ENCODE data around the gene OTUB1. TPM values are rescaled to one million over a fixed set of nuclear protein-coding genes. Genes with fewer than 3 reads are reported as not detected.
"Not testable (repeated sequence)": the region's sequence is repeated elsewhere in the genome, so short reads cannot be mapped to it uniquely, and the experiment has no call there.

Gene OTUB1
- total RNA-seq, 1 donor = 34.4 TPM

GRCh38 chr11:63969461-63969860 is 16.8 kb upstream of the OTUB1 start:
- no peaks in the 10 kb centered on the region for H3K36me3 ChIP-seq (ENCODE audit: insufficient read depth, low read length)
- H2AFZ ChIP-seq (ENCODE audit: low read length) = no peak overlapping the region
- H3K27me3 ChIP-seq (ENCODE audit: insufficient read depth, low read length) = no peaks in the 10 kb centered on the region
- no peak for TF ChIP-seq CTCF (IDR thresholded peaks at IDR 0.05; ENCODE audit: extremely low read depth, low read depth, low read length)
- no peaks in the 10 kb centered on the region for H3K9me3 ChIP-seq (ENCODE audit: low read depth, low read length)
- H4K20me1 ChIP-seq (ENCODE audit: insufficient read depth, low read length) = no peaks in the 10 kb centered on the region
- no peak for DNase-seq (ENCODE audit: insufficient read length, low spot score, missing footprints)
- no peak overlapping the region for H3K4me2 ChIP-seq (ENCODE audit: insufficient read depth, low read length)
- H3K4me1 ChIP-seq (ENCODE audit: insufficient read depth, low read length) = no peaks in the 10 kb centered on the region
- H3K79me2 ChIP-seq (ENCODE audit: insufficient read depth, low read length) = peaks cover under 1% of the 10 kb centered on the region
- H3K27ac ChIP-seq (ENCODE audit: low read depth, low read length) = no peak overlapping the region
- no peak overlapping the region for H3K4me3 ChIP-seq (ENCODE audit: insufficient read depth, low read length)

- H3K79me2 ChIP-seq (ENCODE audit: insufficient read depth, low read length) = peaks cover 15% of the 10 kb centered on the region
- no peak overlapping the region for H3K4me2 ChIP-seq (ENCODE audit: insufficient read depth, low read length)
- H3K9me3 ChIP-seq (ENCODE audit: low read depth, low read length) = no peaks in the 10 kb centered on the region
- no peak for DNase-seq (ENCODE audit: insufficient read length, low spot score, missing footprints)
- peaks cover 7% of the 10 kb centered on the region for H3K4me1 ChIP-seq (ENCODE audit: insufficient read depth, low read length)
- no peak for TF ChIP-seq CTCF (IDR thresholded peaks at IDR 0.05; ENCODE audit: extremely low read depth, low read depth, low read length)
- no peak overlapping the region for H2AFZ ChIP-seq (ENCODE audit: low read length)
- no peaks in the 10 kb centered on the region for H3K27me3 ChIP-seq (ENCODE audit: insufficient read depth, low read length)
- no peak overlapping the region for H3K27ac ChIP-seq (ENCODE audit: low read depth, low read length)
- peaks cover 2% of the 10 kb centered on the region for H4K20me1 ChIP-seq (ENCODE audit: insufficient read depth, low read length)
- H3K36me3 ChIP-seq (ENCODE audit: insufficient read depth, low read length) = no peaks in the 10 kb centered on the region
- no peak overlapping the region for H3K4me3 ChIP-seq (ENCODE audit: insufficient read depth, low read length)
Measured at GRCh38 chr11:63970902-63971301, 15.3 kb upstream of the OTUB1 start.

GRCh38 chr11:63973912-63974258 is 12.4 kb upstream of the OTUB1 start:
- H3K27ac ChIP-seq (ENCODE audit: low read depth, low read length); H3K9me3 ChIP-seq (ENCODE audit: low read depth, low read length); H2AFZ ChIP-seq (ENCODE audit: low read length); H3K27me3 ChIP-seq (ENCODE audit: insufficient read depth, low read length); DNase-seq (ENCODE audit: insufficient read length, low spot score, missing footprints); H3K36me3 ChIP-seq (ENCODE audit: insufficient read depth, low read length): not testable (repeated sequence)
- Histone ChIP-seq H3K4me3 (ENCODE audit: insufficient read depth, low read length) (peak overlapping the region; percentile 39), H4K20me1 (ENCODE audit: insufficient read depth, low read length) (peaks cover 15% of the 10 kb centered on the region), H3K4me1 (ENCODE audit: insufficient read depth, low read length) (peaks cover 16% of the 10 kb centered on the region), H3K79me2 (ENCODE audit: insufficient read depth, low read length) (peaks cover 40% of the 10 kb centered on the region), H3K4me2 (ENCODE audit: insufficient read depth, low read length) (peak overlapping the region; percentile 86)

DNA sequence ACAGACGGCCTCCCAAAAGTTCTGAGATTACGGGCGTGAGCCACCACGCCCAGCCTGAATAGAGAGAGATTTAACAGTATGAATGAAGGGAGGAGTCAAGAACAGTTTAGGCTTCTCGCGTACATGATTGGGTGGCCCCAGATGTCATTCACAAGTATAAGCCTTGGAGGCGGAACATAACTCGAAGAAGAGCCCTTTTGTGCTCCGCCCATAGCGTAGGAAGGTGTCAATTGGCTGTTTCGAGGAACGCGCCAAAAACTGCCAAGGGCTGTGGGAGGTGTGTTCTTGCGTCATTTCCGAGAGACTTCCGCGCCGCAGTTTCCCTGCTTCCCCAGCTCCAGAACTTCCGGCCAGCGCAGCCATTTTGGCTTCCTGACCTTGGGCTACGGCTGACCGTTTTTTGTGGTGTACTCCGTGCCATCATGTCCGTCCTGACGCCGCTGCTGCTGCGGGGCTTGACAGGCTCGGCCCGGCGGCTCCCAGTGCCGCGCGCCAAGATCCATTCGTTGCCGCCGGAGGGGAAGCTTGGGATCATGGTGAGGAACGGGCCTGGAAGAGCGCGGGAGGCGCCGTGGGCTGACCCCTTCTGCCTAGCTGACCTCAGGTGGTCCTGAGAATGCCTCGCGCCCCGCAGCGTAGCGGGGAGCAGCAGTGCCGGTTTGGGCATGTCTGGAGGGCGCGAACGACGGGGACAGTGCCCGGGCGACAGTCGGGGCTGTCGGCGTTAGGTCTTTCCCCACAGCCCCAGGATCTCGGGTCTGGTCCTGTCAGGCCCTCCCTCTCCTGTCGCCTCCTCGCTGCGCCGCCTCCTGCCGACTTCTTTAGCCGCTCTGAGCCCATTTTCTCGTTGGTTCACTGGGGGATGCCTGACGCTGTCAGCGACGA is 11.7 kb upstream of the OTUB1 start, which contains the start of gene COX8A:
Gene COX8A (plus strand): TSS at position 362 of the 885 bp plus-strand sequence. CDS start 61 bp downstream, at position 423.
- Histone ChIP-seq H3K79me2 (ENCODE audit: insufficient read depth, low read length) (peaks cover 46% of the 10 kb centered on the region), H3K4me3 (ENCODE audit: insufficient read depth, low read length) (peak within 1 kb of the TSS; percentile 93)

More for the DNA sequence above, 11.7 kb upstream of the OTUB1 start, which contains the start of gene COX8A:
- H2AFZ ChIP-seq (ENCODE audit: low read length) = peak within 1 kb of the TSS; percentile 93
- peak within 1 kb of the TSS; percentile 83 for H3K27ac ChIP-seq (ENCODE audit: low read depth, low read length)
- H3K9me3 ChIP-seq (ENCODE audit: low read depth, low read length) = no peaks in the 10 kb centered on the region
- H3K4me2 ChIP-seq (ENCODE audit: insufficient read depth, low read length) = peak within 1 kb of the TSS; percentile 86
- peaks cover 16% of the 10 kb centered on the region for H3K4me1 ChIP-seq (ENCODE audit: insufficient read depth, low read length)
- peak; percentile 18 for TF ChIP-seq CTCF (IDR thresholded peaks at IDR 0.05; ENCODE audit: extremely low read depth, low read depth, low read length)
- H3K36me3 ChIP-seq (ENCODE audit: insufficient read depth, low read length) = peaks cover 7% of the 10 kb centered on the region
- peak; percentile 98 for DNase-seq (ENCODE audit: insufficient read length, low spot score, missing footprints)
- peaks cover 17% of the 10 kb centered on the region for H4K20me1 ChIP-seq (ENCODE audit: insufficient read depth, low read length)
- H3K27me3 ChIP-seq (ENCODE audit: insufficient read depth, low read length) = no peaks in the 10 kb centered on the region
